Superior temporal gyrus (tissue), 1 donor: Measurements from ENCODE around the gene TNRC6B.
"Not testable (repeated sequence)": the region's sequence is repeated elsewhere in the genome, so short reads cannot be mapped to it uniquely, and the experiment has no call there.

ENCODE experiments used
- DNase-seq: peaks from one replicate; pipeline ENCODE4 v3.0.0-alpha.2; 2016; ENCODE audit errors: extremely low spot score

The TNRC6B gene

GRCh38 chr22:40181323-40181722 lies 3.6 kb downstream of the TNRC6B start:
- DNase-seq = no peak

DNA sequence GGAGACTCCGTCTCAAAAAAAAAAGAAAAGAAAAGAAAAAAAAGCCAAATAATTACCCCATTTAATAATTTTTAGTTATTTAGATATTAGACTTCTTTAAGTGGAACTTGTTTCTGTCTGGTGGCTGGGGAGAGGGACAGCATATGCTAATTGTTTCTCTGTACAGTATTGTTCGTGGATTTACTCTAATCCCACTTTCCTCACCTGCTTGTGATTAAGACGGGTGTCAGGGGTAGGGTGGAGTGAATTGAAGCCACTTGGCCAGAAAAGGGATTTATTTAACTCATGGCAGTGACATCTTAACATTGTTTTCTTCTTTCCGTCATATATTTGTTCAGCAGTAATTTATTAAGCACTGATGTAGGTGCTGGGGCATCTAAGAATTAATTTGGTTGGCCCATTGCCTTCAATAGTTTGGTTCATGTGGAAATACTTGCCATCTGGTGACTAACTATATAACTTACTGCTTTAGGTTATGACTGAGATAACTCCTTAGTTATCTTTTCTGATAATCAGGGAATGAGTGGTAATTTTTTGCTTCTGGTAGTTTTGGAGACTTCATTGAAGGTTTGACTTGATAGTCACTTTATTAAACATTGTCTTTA lies 4.6 kb downstream of the TNRC6B start:
- no peak for DNase-seq

DNA sequence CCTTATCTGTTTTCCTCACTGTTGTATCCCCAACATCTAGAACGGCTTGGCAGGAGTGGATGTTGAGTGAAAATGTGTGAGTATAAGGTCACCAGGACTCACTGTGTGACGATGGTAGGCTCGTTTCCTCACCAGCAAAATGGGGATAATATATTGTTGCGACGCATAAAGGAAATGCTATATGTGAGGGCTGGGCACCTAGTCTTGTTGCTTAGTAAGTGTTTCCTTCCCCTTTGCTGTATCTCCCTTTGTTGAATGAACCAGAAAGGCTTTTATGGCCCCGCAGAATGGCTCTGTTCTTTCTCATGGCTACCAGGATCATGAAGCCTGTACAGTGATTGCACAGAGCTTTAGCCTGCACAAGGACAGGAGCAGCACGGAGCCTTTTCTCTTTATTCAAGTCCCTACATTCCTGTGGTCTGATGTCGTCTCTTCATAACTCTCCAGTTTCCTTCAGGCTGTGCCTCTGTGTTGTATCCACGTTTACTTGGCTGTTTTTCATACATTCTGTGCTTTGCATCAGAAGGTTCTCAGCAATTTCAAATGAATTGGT lies 5.4 kb downstream of the TNRC6B start:
- DNase-seq = no peak

- DNase-seq = not testable (repeated sequence)
Observed at GRCh38 chr22:40183603-40184002, 5.9 kb downstream of the TNRC6B start.

DNA sequence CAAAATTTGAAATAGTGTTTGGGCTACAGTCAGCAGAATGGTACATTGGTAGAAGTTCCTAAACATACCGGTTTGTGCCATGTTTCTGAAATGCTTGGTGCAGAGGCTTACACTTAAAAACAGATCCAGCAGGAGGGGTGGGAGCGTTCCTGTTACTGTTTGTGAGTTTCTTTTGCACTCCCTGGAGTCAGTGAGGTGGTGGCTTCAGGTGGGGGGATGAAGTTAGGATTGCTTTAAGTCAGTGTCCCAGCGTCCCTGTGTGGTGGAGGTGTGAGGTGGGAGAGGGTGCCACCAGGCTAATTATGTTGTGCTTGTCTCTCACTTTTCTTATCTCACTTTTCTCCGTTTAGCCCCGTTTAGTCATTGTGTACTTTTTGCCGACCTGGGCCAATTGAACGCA lies 9.7 kb downstream of the TNRC6B start:
- DNase-seq = no peak

GRCh38 chr22:40189997-40190396 lies 12.3 kb downstream of the TNRC6B start:
- no peak for DNase-seq

GRCh38 chr22:40190501-40190900 lies 12.8 kb downstream of the TNRC6B start:
- no peak for DNase-seq

GRCh38 chr22:40193429-40194421 lies 16.0 kb downstream of the TNRC6B start:
- DNase-seq = peak; percentile 69

GRCh38 chr22:40194656-40195055 lies 16.9 kb downstream of the TNRC6B start:
- no peak for DNase-seq

DNA sequence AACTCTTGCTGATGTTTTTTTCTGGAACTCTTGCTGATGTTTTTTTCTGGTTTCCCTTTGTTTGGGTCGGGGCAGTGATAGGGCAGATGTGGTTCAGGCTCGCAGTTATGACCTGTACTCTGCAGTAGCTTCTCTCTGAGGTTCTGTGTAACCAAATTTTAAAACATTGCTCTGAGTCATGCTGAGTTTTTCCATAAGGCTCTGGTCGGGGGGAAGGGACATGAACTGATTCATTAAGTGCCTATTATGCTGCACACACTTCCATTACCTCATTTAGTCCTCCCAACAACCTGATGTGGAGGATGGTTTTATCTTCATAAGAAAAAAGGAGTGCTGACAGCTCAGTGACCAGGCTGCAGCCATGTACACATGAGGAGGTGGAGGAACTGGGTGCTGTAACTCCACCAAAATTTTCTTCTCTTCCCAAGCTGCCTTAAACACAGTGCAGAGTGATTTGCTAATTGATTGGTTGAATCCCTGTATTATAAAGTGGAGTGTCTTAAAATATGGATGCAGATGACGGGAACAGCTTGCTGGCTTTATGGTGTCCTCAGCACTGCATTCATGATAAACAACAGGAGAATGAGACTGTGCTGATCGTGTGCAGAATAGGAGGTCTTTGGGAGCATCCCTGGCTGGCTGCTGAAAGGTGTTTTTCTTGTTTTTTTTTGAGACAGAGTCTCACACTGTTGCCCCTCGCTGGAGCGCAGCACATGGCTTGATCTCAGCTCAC lies 19.1 kb downstream of the TNRC6B start:
- DNase-seq = no peak

DNA sequence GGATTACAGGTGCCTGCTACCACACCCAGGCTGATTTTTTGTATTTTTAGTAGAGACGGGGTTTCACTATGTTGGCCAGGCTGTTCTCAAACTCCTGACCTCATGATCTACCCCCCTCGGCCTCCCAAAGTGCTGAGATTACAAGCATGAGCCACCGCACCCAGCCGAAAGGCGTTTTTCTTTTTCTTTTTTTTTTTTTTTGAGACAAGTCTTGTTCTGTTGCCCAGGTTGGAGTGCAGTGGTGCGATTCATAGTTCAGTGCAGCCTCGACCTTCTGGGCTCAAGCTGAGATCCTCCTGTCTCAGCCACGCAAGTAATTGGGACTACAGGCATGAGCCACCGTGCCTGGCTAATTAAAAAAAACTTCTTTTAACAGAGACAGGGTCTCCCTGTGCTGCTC lies 19.7 kb downstream of the TNRC6B start:
- DNase-seq = not testable (repeated sequence)

DNA sequence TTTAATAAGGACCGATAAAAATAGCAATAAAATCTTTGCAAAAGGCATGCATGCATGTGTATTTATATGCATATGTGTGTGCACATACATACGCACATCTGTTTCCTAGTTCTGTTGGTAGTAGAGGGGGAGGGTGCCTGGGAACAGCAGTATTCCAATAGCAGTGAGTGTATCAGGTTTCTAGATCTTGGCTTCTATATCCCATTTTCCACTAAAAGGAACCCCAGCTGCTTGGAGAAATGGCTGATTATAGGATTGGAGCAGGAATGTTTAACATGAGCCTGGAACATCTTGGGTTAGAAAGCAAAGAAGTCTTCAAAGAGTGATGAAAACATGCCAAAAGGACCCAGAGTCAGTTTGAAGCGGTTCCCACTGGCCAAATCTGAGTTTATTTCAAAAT lies 21.0 kb downstream of the TNRC6B start:
- DNase-seq = no peak

GRCh38 chr22:40199223-40199622 lies 21.5 kb downstream of the TNRC6B start:
- DNase-seq = no peak

GRCh38 chr22:40199852-40200251 lies 22.1 kb downstream of the TNRC6B start:
- DNase-seq = no peak

DNA sequence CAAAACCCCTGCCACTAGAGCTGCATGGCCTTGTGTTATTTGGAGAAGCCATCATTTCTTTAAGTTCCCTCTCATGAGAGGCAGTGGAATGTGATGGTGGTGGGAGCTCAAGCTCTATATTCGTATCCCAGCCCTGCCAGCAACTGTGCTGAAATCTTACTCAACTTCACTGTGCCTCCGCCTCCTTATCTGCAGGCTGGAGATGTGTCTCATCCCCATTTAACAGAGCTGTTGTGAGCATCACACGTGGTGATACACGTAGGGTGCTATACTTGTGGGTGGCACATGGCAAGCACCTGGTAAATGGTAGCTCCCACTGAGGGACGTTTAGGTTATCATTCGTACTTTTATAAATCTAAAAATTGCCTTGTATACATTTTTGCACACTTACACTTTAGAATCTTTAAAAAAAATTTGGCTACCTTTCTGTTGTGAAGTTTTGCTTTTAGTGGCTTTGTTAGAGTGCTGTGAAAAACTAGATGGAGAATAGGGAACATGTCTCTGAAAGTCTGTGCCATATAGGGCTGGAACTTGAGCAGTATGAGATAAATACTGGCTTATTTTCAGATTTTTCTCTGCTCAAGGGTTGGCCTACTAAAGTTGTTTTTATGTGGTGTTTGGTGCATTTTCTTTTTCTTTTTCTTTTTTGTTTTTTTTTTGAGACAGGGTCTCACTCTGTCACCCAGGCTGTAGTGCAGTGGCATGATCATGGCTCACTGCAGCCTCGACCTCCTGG lies 23.2 kb downstream of the TNRC6B start:
- DNase-seq = no peak

DNA sequence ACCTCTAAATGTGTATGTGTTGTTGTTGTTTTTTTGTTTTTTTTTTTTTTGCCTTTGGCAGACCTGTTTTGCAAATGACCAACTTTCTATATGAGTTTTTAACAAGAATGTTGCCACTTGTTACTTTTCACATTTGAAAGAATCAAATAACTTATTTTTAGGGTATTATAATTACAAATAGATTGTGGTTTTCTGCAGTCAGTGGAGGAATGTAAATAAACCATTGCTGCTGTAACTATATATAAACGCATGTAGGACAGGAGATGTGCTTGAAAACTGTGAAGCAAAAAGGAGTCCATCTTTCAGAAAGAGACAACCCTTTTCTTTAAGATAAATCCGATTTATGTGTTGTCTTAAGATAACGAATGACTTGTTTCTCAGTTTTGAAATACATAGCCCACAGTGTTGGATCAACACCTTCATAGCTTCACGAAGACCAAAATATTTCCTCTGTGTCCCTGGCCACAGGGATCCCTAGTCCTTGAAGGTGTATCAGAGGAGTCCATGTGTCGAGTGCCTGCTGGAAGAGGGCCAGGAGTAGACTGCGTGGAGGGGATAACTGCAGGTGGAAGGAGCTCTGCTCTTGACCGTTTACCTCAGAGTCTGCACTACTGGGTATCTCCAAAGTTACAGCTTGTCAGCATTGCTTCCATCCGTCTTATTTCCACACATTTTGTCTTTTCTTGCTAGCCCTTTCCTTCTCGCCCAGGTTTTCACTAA lies 24.7 kb downstream of the TNRC6B start:
- DNase-seq = no peak

- no peak for DNase-seq
Observed at GRCh38 chr22:40203572-40203971, 25.8 kb downstream of the TNRC6B start.

- DNase-seq = no peak
Observed at GRCh38 chr22:40204321-40205116, 26.8 kb downstream of the TNRC6B start.

GRCh38 chr22:40206561-40206960 lies 28.8 kb downstream of the TNRC6B start:
- DNase-seq = no peak

DNA sequence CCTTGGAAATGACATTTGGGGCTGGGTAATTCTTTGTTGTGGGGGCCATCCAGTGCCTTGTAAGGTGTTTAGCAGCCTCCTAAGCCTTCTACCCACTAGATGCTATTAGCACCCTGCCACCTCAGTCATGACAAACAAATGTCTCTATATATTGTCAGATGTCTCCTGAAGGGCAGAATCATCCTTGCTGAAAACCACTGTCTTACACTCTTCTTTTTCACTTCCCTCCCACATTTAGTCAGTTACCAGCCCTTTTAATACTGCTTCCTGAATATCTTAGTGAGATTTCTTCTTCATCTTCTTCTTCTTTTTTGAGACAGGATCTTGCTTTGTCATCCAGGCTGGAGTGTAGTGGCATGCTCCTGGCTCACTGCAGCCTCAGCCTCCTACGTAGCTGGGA lies 33.1 kb downstream of the TNRC6B start:
- no peak for DNase-seq
